ENCODE results near the gene SNPH. TPM values are rescaled to one million over a fixed set of nuclear protein-coding genes. Genes with fewer than 3 reads are reported as not detected.
"Not testable (repeated sequence)": the region's sequence is repeated elsewhere in the genome, so short reads cannot be mapped to it uniquely, and the experiment has no call there.

SNPH gene
- total RNA-seq, 1 donor from 2014 or later, result 10.4 TPM

DNA sequence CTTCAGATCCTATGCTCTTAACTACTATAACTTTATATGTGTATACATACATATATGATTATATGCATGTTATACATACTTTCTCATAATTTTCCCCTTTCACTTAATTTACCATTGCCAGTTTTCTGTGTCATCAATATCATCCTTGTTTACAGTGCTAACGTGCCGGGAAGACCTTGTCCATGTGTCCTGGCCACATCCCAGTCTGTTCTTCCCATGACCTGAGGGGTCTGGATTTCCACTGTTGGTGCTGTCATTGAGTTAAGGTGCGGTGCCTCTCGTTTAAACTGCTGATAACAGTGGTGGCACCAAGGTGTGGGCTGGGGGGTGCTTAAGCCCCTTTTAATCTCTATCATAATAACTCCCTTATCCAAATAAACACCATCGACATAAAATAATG, 71.3 kb downstream of the SNPH start:
- Histone ChIP-seq H3K27ac (peak overlapping the region in 1 of 2 donors; percentile 42), H3K4me1 (no peaks in the 10 kb centered on the region), H3K4me3 (peak overlapping the region in 1 of 2 donors; percentile 42), H3K27me3 (no peaks in the 10 kb centered on the region), H3K9me3 (no peaks in the 10 kb centered on the region), H3K36me3 (peaks cover 4 to 11% of the 10 kb centered on the region in 2 donors)
- intact Hi-C loops (cut with DNase I), result no loop called here
- no peak for DNase-seq (ENCODE audit: low spot score in 2 of 2)
- TF ChIP-seq, protein P1, sequence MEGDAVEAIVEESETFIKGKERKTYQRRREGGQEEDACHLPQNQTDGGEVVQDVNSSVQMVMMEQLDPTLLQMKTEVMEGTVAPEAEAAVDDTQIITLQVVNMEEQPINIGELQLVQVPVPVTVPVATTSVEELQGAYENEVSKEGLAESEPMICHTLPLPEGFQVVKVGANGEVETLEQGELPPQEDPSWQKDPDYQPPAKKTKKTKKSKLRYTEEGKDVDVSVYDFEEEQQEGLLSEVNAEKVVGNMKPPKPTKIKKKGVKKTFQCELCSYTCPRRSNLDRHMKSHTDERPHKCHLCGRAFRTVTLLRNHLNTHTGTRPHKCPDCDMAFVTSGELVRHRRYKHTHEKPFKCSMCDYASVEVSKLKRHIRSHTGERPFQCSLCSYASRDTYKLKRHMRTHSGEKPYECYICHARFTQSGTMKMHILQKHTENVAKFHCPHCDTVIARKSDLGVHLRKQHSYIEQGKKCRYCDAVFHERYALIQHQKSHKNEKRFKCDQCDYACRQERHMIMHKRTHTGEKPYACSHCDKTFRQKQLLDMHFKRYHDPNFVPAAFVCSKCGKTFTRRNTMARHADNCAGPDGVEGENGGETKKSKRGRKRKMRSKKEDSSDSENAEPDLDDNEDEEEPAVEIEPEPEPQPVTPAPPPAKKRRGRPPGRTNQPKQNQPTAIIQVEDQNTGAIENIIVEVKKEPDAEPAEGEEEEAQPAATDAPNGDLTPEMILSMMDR (IDR thresholded peaks at IDR 0.05), result no peak

DNA sequence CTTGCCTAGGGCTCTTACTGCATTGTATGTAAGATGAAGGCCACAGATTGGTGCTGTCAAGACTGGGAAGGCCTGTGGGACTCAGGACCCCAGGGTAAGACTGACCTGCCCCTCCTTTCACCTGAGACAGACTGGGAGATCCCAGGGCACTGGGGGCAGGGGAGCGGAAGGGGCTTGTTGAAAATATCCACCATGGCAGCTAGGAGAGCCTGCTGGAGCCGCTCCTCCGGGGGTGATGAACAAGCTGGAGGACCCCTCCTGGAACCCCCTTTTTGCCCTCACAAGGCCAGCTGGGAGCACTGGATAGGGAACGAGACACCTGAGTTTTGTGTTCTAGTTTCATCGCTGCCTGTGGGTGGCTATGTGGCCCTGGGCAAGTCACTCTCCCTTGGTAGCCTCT, 72.0 kb downstream of the SNPH start:
- Histone ChIP-seq H3K27me3 (no peaks in the 10 kb centered on the region), H3K27ac (no peak overlapping the region), H3K4me3 (no peak overlapping the region), H3K4me1 (no peaks in the 10 kb centered on the region), H3K36me3 (peaks cover 3 to 7% of the 10 kb centered on the region in 2 donors), H3K9me3 (no peaks in the 10 kb centered on the region)
- DNase-seq (ENCODE audit: low spot score in 2 of 2), result no peak
- intact Hi-C loops (cut with DNase I), result no loop called here
- TF ChIP-seq, protein P1 (IDR thresholded peaks at IDR 0.05), result no peak

DNA sequence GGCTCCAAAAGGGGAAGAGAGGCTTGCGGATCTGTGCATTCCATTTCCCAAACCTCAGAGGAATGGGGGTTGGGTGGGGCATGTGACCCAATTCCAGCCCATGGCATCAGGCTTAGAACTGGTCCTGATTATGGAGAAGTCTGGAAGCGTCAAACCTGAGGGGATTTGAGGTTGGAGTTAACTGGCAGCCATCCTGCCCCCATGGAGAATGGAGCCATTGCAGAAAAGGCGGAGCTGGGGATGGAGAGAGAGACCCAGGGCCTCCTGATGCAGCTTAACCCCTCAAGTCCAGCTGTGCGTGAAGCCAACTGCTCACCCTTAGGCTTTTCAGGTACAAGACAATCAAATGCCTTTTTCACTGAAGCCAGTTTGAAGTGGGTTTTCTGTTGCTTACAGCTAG, 72.7 kb downstream of the SNPH start:
- TF ChIP-seq, protein P1 (IDR thresholded peaks at IDR 0.05), result no peak
- no peak overlapping the region for H3K4me3 ChIP-seq
- intact Hi-C loops (cut with DNase I), result no loop called here
- DNase-seq (ENCODE audit: low spot score in 2 of 2), result no peak
- H3K4me1 ChIP-seq, result no peaks in the 10 kb centered on the region
- H3K27ac ChIP-seq, result no peak overlapping the region
- no peaks in the 10 kb centered on the region for H3K9me3 ChIP-seq
- no peaks in the 10 kb centered on the region for H3K27me3 ChIP-seq
- H3K36me3 ChIP-seq, result peaks cover 0 to 1% of the 10 kb centered on the region in 2 donors

DNA sequence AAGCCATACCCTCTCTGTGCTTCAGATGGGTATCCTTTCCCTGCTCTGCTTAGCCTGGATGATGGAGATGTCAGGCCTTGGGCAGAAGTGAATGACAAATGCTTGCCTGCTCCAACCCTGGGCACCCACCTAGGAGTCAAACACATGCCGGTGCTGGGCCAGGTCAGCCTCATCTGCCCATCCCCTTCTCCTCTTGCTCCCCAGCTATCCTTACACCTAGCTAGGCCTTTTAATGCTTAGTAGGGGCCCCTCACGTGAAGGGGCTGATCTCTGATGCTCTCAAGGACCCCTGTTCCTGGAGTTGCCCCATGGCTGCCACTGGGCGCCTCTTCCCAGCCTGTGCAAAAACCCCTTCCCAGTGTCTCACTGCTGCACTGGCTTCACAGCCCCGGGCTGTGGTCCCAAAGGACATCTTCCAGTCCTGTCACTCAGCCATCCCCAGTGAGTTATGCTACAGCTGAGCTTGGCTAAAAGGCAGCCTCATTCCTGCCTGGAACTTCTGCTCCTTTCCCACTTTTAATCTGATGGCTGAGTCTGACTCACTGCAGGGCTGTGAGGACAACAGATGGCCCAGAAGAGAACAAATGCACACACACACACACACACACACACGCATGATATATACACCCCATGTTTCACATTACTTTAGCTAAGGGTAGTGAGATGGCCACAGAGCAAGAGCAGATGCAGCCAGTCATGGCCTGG, 75.6 kb downstream of the SNPH start:
- Histone ChIP-seq H3K9me3 (no peaks in the 10 kb centered on the region), H3K4me3 (no peak overlapping the region), H3K27ac (no peak overlapping the region), H3K36me3 (no peaks in the 10 kb centered on the region), H3K27me3 (no peaks in the 10 kb centered on the region), H3K4me1 (no peaks in the 10 kb centered on the region)
- DNase-seq (ENCODE audit: low spot score in 2 of 2), result no peak
- intact Hi-C loops (cut with DNase I), result no loop called here
- TF ChIP-seq, protein P1 (IDR thresholded peaks at IDR 0.05), result no peak

DNA sequence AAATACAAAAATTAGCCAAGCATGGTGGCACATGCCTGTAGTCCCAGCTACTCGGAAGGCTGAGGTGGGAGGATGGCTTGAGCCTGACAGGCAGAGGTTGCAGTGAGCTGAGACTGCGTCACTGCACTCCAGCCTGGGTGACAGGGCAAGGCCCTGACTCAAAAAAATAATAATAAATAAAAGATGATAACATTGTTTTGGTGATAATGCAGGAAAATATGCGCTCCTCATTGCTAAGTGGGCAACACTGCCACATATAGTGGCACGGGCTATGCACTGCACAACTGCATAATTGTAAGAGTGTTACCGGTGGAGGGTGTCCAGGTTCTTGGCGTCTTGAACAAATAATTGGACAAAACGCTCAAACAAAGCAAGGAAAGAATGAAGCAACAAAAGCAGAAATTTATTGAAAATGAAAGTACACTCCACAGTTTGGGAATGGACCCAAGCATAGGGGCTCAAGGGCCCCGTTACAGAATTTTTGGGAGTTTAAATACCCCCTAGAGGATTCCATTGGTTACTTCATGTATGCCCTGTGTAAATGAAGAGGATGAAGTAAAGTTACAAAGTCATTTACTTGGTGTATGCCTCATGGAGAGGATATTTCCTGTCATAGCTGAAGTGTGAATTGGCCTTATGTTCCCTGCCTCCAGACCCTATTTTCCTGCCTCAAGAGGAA, 77.5 kb downstream of the SNPH start:
- DNase-seq (ENCODE audit: low spot score in 2 of 2); H3K4me1 ChIP-seq; H3K27me3 ChIP-seq; H3K27ac ChIP-seq; H3K9me3 ChIP-seq; H3K4me3 ChIP-seq; intact Hi-C loops (cut with DNase I); H3K36me3 ChIP-seq: not testable (repeated sequence)

DNA sequence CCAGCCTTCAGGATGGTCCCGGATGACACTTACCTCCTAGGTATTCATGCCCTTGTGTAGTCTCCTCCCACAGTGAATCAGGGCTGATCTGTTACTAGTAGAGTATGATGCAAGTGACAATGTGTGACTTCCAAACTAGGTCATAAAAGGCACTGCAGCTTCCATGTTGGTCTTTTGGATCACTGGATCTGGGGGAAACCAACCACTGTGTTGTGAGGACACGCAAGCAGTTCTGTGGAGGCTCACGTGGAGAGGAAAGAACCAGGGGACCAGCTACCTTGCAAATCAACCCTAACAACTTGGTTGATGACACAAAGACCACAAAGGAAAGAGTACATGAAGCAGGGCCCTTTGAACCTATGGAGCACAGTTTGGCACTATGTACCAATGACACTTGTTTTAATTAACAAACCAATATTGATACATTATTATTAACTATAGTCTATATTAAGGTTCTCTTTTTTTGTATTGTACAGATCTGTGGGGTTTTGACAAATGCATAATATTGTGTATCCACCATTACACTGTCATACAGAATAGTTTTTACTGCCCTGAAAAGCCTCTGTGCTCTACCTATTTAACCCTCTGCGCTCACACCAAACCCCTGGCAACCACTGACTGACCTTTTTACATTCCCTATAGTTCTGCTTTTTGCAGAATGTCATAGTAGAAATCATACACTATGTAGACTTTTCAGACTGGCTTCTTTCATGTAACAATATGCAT, 79.1 kb downstream of the SNPH start:
- TF ChIP-seq, protein P1 (IDR thresholded peaks at IDR 0.05), result no peak

More for the DNA sequence above, 79.1 kb downstream of the SNPH start:
- H3K4me3 ChIP-seq, result no peak overlapping the region
- intact Hi-C loops (cut with DNase I), result no loop called here
- DNase-seq (ENCODE audit: low spot score in 2 of 2), result no peak
- H3K27ac ChIP-seq, result no peak overlapping the region
- H3K36me3 ChIP-seq, result no peaks in the 10 kb centered on the region
- no peaks in the 10 kb centered on the region for H3K4me1 ChIP-seq
- peaks cover 0 to 9% of the 10 kb centered on the region in 2 donors for H3K9me3 ChIP-seq
- H3K27me3 ChIP-seq, result no peaks in the 10 kb centered on the region
